Spleen (tissue), 11 donors: Measurements from ENCODE around the gene HEXD. TPM values are rescaled to one million over a fixed set of nuclear protein-coding genes. Genes with fewer than 3 reads are reported as not detected.

ENCODE experiments used
- DNase-seq: peaks from one replicate; pipeline ENCODE4 v3.0.0-alpha.2; 2020
- H3K27ac ChIP-seq, 8 donors: fragments of 200-600 bp; sonication (generic) in 7 of 8; 1 replicate in 4 of 8; 2 replicates in 4 of 8; pipeline versions ENCODE4 v1.5.0 to v1.8.0; 2016 to 2021; ENCODE audit warnings: inconsistent platforms in 4 of 8, mild to moderate bottlenecking in 4 of 8, moderate library complexity in 1 of 8
- H3K27me3 ChIP-seq, 7 donors: fragments of 200-600 bp; sonication (generic) in 6 of 7; replicated peaks in 1 of 7; 1 replicate in 4 of 7; 2 replicates in 3 of 7; pipeline versions ENCODE4 v1.5.0 to v1.8.0; 2016 to 2021; ENCODE audit warnings: inconsistent platforms in 3 of 7, mild to moderate bottlenecking in 1 of 7
- H3K36me3 ChIP-seq, 6 donors: fragments of 200-600 bp; sonication (generic) in 5 of 6; 1 replicate in 4 of 6; 2 replicates in 2 of 6; pipeline versions ENCODE4 v1.5.0 to v1.8.0; 2016 to 2021; ENCODE audit warnings: inconsistent platforms in 2 of 6
- H3K4me1 ChIP-seq, 6 donors: fragments of 200-600 bp; sonication (generic) in 5 of 6; 1 replicate in 3 of 6; 2 replicates in 3 of 6; pipeline versions ENCODE4 v1.5.0 to v1.8.0; 2016 to 2021; ENCODE audit warnings: inconsistent platforms in 3 of 6
- H3K4me3 ChIP-seq, 8 donors: fragments of 200-600 bp; sonication (generic) in 7 of 8; 1 replicate in 4 of 8; 2 replicates in 4 of 8; pipeline versions ENCODE4 v1.5.0 to v1.8.0; 2016 to 2021; ENCODE audit warnings: inconsistent platforms in 4 of 8, mild to moderate bottlenecking in 4 of 8, moderate library complexity in 2 of 8
- H3K9me3 ChIP-seq, 8 donors: fragments of 200-600 bp; sonication (generic) in 7 of 8; 1 replicate in 4 of 8; 2 replicates in 4 of 8; pipeline versions ENCODE4 v1.5.0 to v1.8.0; 2016 to 2021; ENCODE audit warnings: inconsistent platforms in 4 of 8
- POLR2A ChIP-seq, 3 donors: fragments of 450-650 bp; IDR thresholded peaks; one replicate each; pipeline ENCODE4 v1.5.1; 2017; ENCODE audit warnings: antibody characterized with exemption in 3 of 3, mild to moderate bottlenecking in 1 of 3
- POLR2AphosphoS5 ChIP-seq, 3 donors: sonication (generic); formaldehyde crosslinking; IDR thresholded peaks; one replicate each; pipeline ENCODE4 v1.5.1; 2017; ENCODE audit warnings: antibody characterized with exemption in 3 of 3
- WGBS, 5 donors: extraction: QIAGEN DNeasy Blood & Tissue Kit in 3 of 5; methylation state at CpG; one replicate each; pipeline versions ENCODE4 v1.1.5 to v1.1.7; 2013 to 2018; 5-methylcytosine and 5-hydroxymethylcytosine counted together
- intact Hi-C: fragments of 100-400 bp; cut with DNase I; formaldehyde crosslinking; loops from one replicate; pipeline ENCODE4 v1.15.0; 2023; ENCODE audit warnings: low total_unique reads
- polyA plus RNA-seq, 3 donors: library from polyadenylated mRNA; stranded (reverse); fragments of 200-250 nt; gene quantifications; one replicate each; pipeline ENCODE4 v1.2.1, GENCODE V29; 2013
- total RNA-seq, 7 donors: library from RNA; depleted of rRNA in 3 of 7; stranded (reverse); fragments of >200 nt in 3 of 7; fragmentation: NEBNext Ultra II Directional in 4 of 7; extraction: Animal tissue kit (Norgen Biotek cat#: 25700) in 4 of 7; gene quantifications; one replicate each; pipeline versions ENCODE4 v1.1.0 to v1.2.1, GENCODE V29; 2016 to 2021
- TF ChIP-seq, protein P1 (sequence below), 11 experiments: fragments of 200-600 bp in 7 of 11; fragments of 450-650 bp in 4 of 11; sonication (generic) in 4 of 11; IDR thresholded peaks in 8 of 11; conservative IDR thresholded peaks in 3 of 11; 1 replicate in 7 of 11; 2 replicates in 4 of 11; pipeline versions ENCODE4 v1.4.0 to v1.8.0; 2016 to 2021; ENCODE audit warnings: antibody characterized with exemption in 11 of 11, inconsistent platforms in 4 of 11, mild to moderate bottlenecking in 1 of 11
- donor health status: healthy with polysubstance abuse.
- donor health status: DM: no; HTN: no; CAD: no; lungs with moderate emphysema.
- donor health status: DM: no; HTN: no; CAD: no.
- donor health status: Bipolar disorder and iron deficiency.
- donor health status: healthy.
- donor health status: DM: no; HTN: no; CAD: no.
- donor health status: DM: yes; HTN: yes; CAD: no.

The HEXD gene
- total and polyA plus RNA-seq, 10 donors: 62.3 to 272 (median 74.7) TPM

DNA sequence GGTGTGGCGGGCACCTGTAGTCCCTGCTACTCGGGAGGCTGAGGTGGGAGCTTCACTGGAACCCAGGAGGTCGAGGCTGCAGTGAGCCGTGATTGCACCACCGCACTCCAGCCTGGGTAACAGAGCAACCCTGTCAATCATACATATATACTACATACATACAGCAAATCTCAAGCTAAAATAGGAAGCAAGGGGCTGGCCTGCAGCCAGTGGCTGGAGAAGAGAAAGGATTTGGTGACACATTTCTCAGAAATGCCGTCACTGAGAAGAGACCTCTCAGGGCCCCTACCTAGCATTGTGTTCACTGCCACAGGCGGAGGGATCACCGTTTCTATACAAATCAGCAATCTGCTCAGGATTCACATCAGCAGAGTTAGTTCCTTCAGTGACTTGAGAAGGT, 57.3 kb downstream of the HEXD start:
- TF ChIP-seq POLR2A (IDR thresholded peaks at IDR 0.05): no peak
- TF ChIP-seq, protein P1, sequence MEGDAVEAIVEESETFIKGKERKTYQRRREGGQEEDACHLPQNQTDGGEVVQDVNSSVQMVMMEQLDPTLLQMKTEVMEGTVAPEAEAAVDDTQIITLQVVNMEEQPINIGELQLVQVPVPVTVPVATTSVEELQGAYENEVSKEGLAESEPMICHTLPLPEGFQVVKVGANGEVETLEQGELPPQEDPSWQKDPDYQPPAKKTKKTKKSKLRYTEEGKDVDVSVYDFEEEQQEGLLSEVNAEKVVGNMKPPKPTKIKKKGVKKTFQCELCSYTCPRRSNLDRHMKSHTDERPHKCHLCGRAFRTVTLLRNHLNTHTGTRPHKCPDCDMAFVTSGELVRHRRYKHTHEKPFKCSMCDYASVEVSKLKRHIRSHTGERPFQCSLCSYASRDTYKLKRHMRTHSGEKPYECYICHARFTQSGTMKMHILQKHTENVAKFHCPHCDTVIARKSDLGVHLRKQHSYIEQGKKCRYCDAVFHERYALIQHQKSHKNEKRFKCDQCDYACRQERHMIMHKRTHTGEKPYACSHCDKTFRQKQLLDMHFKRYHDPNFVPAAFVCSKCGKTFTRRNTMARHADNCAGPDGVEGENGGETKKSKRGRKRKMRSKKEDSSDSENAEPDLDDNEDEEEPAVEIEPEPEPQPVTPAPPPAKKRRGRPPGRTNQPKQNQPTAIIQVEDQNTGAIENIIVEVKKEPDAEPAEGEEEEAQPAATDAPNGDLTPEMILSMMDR (IDR thresholded peaks at IDR 0.05 in 8 of 11, conservative IDR thresholded peaks at IDR 0.05 in 3 of 11): no peak
- no peak for TF ChIP-seq POLR2AphosphoS5 (IDR thresholded peaks at IDR 0.05)
- WGBS, 5 donors: 85 to 97% (median 90%) methylated on average over 8 of the region's 8 CpGs
- peaks cover 0 to 21% (median 0%) of the 10 kb centered on the region in 6 donors for H3K4me1 ChIP-seq
- peaks cover 4 to 99% (median 88%) of the 10 kb centered on the region in 6 donors for H3K36me3 ChIP-seq
- DNase-seq: no peak
- no peak overlapping the region for H3K4me3 ChIP-seq
- no peaks in the 10 kb centered on the region for H3K27me3 ChIP-seq
- intact Hi-C loops: no loop called here
- H3K27ac ChIP-seq: no peak overlapping the region
- H3K9me3 ChIP-seq: no peaks in the 10 kb centered on the region

DNA sequence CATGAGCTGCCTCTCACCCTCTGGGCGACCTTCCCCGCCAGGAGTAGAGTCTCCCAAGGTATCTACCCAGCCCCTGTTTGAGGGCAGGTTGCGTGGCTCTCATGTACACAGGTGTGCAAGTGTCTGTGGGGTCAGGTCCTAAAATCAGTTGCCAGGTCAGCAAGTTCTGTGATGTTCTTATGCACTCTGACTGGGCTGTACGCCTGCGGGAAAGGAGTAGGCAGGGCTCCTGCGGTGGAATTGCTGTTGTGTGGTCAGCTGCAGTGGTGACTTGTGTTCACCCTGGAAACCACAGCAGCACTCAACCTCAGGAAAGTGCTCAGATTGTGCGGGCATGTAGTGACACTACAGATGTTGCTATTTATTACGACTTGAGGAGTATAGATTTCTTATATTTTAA, 59.8 kb downstream of the HEXD start:
- Histone ChIP-seq H3K36me3 (peaks cover 0 to 100% (median 93%) of the 10 kb centered on the region in 6 donors), H3K4me3 (no peak overlapping the region), H3K4me1 (peaks cover 0 to 21% (median 0%) of the 10 kb centered on the region in 6 donors), H3K9me3 (no peaks in the 10 kb centered on the region), H3K27me3 (no peaks in the 10 kb centered on the region), H3K27ac (no peak overlapping the region)
- no peak for TF ChIP-seq POLR2A (IDR thresholded peaks at IDR 0.05)
- TF ChIP-seq, protein P1 (IDR thresholded peaks at IDR 0.05 in 8 of 11, conservative IDR thresholded peaks at IDR 0.05 in 3 of 11): no peak
- no peak for DNase-seq
- WGBS, 5 donors: 76 to 86% (median 83%) methylated on average over 8 of the region's 8 CpGs
- intact Hi-C loops: no loop called here

DNA sequence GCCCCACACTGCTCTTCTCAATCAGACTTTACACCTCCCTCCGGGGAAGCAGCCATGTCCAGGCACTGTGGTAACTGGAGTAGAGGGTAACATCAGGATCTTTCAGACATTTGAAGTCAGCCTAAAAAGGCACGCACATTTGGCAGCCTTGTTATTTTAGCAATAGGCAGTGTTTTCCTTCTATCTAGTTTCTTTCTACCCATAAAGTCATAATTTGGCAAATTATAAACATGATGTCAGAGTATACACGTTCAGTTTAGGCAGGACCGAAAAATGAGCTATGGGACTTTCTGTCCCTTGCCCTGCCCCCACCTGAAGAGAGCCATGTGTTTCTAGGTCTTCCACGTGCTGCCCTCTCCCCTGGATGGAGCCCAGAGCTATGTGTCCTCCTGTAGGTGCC, 61.5 kb downstream of the HEXD start:
- Histone ChIP-seq H3K4me1 (peaks cover 0 to 21% (median 0%) of the 10 kb centered on the region in 6 donors), H3K27ac (no peak overlapping the region), H3K36me3 (peaks cover 2 to 100% (median 93%) of the 10 kb centered on the region in 6 donors), H3K27me3 (no peaks in the 10 kb centered on the region), H3K4me3 (no peak overlapping the region), H3K9me3 (no peaks in the 10 kb centered on the region)
- 79 to 95% (median 93%) methylated on average over 5 of the region's 5 CpGs for WGBS, 5 donors
- intact Hi-C loops: no loop called here
- no peak for DNase-seq
- TF ChIP-seq, protein P1 (IDR thresholded peaks at IDR 0.05 in 8 of 11, conservative IDR thresholded peaks at IDR 0.05 in 3 of 11): no peak
- TF ChIP-seq POLR2A (IDR thresholded peaks at IDR 0.05): no peak
- no peak for TF ChIP-seq POLR2AphosphoS5 (IDR thresholded peaks at IDR 0.05)

DNA sequence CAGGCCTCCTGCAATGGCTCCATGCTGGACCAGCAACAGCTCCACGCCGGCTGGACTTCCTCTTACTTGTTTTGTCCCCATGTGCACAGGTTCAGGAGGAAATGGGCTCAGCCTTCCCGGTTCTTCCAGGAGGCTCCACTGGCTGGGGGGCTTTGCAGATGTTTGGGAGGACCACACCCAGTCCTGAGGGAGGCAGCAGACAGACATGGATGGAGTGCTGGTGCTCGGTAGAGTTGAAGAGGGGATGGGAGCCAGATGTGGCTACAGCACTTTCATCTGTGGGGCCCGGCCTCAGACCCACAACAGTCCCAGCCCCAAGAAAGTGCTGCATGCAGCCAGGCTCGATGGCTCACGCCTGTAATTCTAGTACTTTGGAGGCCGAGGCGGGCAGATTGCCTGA, 62.2 kb downstream of the HEXD start:
- intact Hi-C loops: no loop called here
- Histone ChIP-seq H3K9me3 (no peaks in the 10 kb centered on the region), H3K4me3 (no peak overlapping the region), H3K4me1 (peaks cover 0 to 21% (median 0%) of the 10 kb centered on the region in 6 donors), H3K27me3 (no peaks in the 10 kb centered on the region), H3K27ac (no peak overlapping the region), H3K36me3 (peaks cover 3 to 100% (median 95%) of the 10 kb centered on the region in 6 donors)
- no peak for DNase-seq
- WGBS, 5 donors: 88 to 95% (median 90%) methylated on average over 8 to 9 of the region's 9 CpGs
- TF ChIP-seq POLR2A (IDR thresholded peaks at IDR 0.05): no peak
- TF ChIP-seq POLR2AphosphoS5 (IDR thresholded peaks at IDR 0.05): no peak
- TF ChIP-seq, protein P1 (IDR thresholded peaks at IDR 0.05 in 8 of 11, conservative IDR thresholded peaks at IDR 0.05 in 3 of 11): no peak
